GM19452 (cell line): ENCODE results near the gene CAMTA1.

Source experiments
- ATAC-seq: cut with Tn5 transposase; IDR thresholded peaks from one replicate; pipeline ENCODE4 v1.9.1; 2021; ENCODE audit not compliant: unreplicated experiment

CAMTA1 gene

DNA sequence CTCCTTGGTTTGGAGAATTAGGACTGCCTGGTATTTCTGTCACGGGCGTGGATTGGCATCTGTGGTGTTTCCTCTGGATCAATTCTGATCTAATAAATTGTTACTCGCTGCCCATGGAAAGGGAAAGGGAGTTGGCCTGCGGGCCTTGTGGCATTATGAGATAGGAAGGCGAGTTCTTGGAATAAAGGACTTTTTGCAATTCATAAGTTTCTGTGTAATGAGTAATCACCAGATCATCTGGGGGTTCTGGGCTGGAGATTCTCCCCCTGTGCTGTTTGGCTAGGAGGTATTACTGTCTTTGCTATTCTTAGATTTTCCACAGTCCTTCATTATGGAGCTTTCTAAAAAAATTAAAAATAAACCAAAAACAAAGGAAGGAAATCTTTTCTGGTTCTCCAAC is 315.9 kb downstream of the CAMTA1 start:
- no peak for ATAC-seq

DNA sequence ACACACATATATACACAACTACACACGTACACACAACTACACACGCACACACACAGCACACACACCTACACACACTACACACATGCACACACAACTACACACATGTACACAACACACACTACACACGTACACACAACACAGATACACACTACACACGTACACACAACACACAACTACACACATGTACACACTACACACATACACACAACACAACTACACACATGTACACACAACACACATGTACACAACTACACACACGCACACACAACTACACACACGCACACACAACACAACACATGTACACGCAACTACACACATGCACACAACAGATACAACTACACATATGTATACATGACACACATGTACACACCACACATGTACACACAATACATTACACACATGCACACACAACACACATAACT is 318.1 kb downstream of the CAMTA1 start:
- no peak for ATAC-seq

DNA sequence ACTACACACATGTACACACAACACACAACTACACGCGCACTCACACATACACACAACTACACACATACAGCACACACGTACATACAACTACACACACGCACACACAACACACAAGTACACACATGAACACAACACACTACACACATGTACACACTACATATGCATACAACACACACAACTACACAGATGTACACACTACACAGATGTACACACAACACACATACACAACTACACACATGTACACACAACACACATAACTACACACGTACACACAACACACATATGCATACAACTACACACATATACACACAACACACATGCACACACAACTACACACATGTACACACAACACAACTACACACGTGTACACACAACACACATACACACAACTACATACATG is 318.6 kb downstream of the CAMTA1 start:
- no peak for ATAC-seq

DNA sequence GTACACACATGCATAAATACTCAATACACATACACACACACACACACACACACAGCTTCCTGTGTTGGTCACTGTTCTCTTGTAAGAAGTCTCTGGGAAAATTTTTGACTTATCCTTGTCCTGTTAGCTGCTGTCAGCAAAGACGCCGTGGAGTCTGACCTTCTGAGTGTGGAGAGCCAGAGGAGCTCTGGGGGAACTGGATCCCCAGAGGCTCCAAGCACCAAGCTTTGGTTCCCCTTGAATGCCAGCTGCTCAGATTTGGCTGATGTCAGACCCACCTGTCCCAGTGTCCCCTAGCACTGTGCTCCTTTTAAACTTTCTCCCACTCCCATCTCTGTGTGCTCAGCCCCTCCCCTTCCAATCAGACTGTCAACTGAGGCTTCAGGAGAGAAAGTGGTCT is 319.1 kb downstream of the CAMTA1 start:
- ATAC-seq, result no peak

DNA sequence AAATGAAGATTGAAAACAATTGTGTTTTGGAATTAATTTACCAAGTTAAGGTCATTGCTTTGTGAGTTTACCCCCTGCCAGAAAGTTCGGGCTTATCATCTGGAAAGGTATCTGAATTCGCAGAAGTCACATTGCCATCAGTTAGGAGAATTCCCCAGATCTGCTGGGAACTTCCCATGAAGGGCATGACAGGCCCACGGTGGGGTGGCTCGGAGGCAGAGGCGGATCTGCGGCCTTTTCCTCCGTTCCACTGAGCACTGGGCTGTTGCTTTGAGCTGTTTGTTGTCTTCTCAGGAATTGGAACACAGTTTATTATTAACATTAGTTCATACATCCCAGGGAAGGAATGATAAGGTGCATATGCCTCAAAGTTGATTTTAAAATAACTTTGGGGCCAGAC is 320.0 kb downstream of the CAMTA1 start:
- ATAC-seq, result no peak

DNA sequence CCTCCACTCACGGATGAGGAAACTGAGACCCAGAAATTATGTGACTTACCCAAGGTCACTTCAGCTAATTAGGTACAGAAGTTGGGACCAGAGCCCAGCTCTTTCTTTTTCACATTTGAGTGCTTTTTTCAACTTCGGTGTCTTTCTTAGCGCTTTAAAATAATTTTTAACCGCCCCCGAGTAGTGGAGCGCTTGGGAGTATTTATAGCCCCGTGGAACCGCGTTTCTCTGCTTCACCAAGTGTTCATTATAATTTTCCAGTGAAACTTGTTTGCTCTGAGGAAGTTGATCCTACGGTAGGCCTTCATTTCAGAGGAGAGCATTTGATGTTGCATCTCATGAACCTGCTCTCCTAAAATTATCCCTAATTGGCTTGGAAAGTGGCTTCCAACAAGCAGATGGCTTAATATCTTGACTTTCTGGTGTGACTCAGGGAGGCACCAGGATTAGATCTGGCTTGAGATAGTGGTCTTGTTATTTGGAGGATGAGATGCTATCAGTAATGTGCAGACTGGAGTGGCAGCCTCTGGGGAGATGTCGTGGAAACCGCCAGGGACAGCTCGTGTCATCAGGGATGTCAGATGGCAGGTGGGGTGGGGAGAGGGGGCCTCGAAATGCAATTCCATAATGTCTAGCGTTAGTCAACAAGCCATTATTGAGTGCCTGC is 321.3 kb downstream of the CAMTA1 start:
- no peak for ATAC-seq

DNA sequence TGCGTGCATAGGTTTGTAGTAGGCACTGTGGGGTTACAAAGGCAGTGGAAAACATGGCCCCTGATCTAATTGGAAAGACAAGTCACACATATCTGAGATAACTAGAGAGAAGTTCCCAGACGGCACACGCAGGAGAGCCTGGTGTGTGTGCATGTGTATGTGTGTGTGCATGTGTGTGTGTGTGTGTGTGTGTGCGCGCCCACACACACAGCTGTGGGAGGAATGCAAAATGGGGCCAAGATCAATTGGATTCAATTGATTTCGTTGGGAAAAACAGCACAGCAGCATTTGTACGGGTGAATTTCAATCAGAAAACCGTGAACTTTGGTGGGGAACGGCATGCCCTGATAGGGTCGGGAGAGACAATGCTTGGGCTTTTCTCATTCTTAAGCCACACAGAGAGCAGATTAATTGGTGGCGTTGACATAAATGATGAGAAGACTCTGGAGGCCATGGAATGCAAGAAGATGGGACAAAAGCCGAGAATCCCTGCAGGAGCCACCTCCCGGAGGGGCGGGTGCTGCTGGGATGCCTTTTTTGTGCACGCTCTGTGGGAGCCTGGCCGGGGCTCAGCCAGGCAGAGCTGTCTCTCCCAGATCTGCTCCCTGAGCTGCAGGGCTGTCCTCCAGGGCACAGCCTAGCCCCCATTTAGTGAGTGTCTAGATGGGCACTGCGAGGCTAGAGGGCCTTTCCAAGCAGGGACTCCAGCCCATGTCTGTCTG is 322.0 kb downstream of the CAMTA1 start:
- no peak for ATAC-seq

DNA sequence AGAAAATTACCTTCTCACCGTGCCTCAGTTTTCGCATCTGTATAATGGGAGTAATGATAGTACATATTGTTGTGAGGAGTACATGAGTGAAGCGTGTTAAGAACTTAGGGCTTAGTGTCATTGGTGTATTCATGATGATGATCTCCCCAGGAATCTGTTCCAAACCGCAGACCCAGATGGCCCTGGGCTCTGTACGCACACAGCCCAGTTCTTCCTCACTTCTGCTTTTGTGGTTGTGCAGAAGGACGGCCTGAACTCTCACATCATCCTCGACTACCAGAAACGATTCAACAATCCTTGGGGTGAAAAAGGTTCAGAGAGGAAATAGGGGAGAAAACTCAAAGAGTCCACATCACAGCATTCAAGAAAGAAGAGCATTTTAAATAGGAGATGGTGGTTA is 323.0 kb downstream of the CAMTA1 start:
- no peak for ATAC-seq

DNA sequence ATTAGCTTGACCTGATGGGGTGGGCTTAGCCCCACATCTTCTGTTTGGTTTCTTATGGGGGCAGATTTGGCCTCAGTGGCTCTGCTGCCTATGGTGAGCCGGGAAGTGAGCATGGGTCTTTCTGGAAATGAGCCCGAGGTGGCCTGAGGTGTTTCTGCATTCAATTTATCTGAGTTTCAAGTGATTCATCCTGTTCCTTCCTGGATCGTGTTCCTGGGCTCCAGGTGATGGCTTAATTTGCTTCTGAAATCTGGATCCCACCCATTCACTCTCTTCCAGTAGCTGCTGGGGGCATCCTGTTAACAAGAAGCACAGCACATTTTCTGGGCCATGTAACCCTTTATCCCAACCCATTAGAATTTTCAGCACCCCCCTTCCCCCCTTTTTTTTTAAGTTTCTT is 324.6 kb downstream of the CAMTA1 start:
- no peak for ATAC-seq

DNA sequence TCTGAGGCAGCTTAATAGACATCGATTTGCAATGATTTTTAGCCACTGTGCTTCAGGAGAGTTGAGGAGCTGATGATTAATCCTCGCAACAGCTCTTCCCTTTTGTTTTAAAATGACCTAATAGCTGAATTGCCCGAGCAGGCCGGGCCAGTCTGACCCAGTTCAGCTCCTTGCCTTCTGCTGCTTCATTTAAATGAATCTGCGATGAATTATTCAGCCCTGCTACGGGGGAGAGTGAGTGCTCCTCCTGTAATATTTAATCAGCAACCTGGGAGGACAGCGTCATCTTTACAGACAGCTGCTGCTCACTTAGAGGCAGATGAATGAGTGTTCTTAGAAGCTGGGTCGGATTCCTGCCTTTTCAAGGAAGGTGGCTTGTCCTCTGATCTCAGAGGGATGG is 325.1 kb downstream of the CAMTA1 start:
- no peak for ATAC-seq

DNA sequence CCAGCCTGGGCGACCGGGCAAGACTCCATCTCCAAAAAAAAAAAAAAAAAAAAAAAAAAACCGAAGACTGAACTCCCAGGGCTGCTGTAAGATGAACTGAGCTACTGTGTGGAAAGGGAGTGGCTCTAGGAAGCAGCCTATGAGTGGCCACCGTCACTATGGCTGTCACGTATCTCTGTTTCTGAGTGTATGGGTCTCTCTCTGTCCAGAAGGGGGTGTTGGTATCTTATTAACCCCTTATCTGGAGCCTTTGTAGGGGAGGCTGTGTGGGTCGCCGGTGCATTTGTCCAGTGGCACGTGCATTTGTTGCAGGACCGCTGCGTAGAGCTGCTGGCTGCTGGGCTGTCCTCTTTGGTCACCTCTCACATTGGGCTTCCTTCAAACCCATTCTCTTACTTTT is 326.6 kb downstream of the CAMTA1 start:
- ATAC-seq, result no peak

DNA sequence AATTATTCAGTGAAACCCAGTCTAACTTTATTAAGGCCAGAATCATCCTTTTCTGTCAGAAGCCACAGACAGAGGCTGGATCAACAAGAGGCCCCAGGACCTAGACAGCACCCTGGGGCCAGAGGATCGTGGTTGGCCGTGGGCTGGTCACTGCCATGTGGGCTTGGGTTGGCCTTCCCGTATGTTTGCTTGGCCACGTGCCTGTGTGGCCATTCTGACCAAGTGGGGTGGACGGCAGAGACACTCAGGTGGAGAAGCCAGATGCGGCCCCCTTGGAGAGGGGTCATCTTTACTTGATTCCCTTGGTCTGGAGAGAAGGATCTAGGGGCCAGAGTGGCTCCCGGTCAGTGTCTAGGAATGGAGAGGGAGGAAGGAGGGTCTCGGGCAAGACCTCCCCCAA is 327.9 kb downstream of the CAMTA1 start:
- ATAC-seq, result no peak

DNA sequence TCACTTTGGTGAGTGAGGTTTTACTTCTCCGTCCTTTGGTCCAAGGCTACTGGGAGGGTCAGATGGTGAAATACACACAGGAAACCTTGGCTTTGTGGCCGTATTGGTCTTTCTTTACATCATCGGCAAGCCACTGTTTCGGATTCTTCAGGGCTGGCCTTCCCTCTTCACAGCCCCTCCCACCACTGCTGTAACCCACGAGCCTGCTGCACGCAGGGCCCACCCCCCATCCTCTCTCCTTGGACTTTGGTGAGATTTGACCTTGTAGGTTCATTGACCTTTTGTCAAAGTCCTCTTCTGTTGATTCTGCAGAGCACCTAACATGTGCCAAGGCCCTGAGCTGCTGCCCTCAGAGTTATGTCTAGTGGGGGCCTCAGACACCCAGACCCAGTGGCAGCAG is 328.6 kb downstream of the CAMTA1 start:
- ATAC-seq, result no peak

DNA sequence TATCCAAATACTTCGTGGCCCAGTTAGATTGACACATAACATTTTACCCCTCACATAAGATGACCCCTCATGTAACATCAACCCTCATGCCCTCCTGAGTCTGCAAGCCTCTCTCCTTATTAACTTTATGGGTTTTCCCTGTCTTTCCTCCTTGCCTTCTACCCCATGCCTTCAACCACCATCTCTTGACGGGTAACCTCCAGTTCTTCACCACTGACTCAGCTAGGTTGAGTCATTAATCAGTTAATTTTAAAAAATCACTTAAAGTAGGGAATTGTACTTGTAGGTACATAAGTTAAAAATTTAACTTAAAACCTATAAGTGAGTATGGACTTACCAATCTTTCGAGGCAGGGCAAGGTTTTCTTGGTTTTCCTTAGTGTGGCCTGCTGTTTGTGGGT is 330.7 kb downstream of the CAMTA1 start:
- no peak for ATAC-seq

DNA sequence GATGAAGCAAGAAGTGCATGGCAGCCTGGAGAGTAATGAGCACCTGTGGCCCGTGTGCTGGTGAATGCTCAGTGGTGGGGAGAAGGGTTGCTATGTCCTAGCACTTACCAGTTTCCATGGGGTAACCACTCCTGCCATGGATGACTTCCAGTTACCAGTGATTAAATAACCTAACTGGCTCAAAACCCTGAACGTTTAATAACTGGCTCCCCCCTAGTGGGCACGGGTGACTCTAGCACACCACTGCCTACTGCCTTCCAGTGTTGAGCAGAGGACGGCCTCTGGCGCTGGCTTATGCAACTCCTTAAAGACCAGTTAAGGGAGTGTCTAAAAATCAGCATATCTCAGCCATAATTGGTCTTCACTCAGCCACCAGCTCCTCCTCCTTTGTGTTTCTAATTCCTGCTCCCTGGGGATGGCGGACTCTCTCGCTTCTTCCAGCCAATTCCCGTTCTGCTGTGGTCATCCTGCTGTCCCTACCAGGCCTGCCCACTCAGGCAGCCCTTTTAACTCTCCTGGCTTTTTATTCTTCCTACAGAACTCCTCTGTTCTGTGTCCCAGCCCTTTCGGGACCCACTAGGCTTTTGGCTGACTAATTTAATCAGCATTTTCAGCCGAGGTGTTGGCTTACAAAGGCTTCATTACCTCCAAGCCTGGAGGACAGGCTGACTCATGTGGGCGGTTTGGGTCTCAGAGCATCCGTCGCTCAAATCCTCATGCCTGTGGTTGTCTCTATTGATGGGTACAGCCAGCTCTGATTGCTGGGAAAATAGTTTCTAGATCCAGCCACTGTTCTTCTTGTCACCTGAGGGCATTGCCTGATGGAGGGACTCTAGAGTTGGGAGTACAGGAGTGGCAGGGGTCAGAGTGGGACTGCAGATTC is 332.4 kb downstream of the CAMTA1 start:
- ATAC-seq, result no peak

DNA sequence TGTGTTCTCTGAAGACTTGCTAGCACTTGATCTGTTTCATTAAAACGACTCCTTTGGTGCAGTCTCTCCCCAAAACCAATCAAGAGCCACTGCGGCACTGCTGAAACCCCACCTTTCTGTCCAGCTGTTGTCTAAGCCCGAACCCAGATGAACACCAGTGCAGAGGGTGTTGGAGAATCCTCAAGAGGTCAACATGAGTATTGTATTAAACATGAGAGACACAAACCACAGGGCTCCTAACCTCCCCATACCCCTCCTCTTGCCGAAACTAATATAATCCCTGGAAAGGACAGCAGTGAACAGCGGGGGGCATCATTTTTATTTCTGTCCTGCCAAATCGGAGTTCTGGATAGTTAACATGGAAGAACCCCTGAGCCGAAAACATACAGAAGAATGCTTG is 333.9 kb downstream of the CAMTA1 start:
- no peak for ATAC-seq

DNA sequence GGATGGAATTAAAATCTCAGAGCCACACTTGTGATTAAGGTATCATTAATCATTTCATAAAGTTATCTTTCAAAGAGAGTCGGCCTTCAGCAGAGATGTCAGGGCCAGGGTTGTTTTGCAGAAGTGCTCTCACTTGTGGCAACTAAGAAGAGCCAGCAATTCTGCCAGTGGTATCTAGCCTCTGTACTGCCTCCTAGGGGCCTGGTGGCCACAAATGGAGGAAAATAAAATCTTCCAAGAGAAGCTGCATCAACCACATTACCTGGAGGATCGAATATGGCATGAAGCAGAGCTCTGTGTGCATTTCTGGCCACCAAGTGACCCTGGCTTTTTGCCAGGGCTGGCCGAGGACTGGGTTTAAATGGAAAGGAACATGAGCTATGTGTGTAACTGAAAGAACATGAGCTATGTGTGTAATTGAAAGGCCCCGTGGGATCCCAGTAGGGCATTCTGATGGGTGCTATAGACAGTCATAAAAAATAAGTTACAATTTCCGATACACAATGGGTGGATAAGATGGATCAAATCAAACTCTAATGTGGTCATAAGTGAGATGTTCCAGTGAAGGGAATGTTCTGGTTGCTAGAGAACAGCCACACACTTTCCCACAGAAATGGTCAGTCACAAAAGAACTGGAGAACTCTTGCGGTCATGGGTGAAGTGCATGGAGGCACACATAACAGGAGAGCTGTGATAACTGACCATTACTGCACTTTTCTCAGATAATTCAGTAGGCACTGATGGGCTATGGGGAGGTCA is 335.8 kb downstream of the CAMTA1 start:
- no peak for ATAC-seq

DNA sequence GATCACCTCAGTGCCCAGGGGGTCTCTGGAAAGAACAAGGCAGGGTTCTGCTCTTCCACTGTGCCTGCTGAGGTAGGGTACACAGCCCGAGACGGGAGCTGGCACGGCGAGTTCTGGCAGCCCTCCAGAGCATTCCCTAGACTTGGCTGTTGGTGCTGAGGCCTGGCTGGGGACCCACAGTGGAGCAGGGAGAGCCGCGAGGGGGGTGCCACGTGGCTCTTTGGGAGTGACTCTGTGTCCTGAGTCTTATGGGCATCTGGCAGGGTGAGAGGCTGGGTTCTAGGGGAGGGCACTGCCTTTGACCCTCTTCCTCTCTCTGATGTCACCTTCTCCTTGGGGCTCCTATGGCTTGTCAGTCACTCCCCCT is 336.4 kb downstream of the CAMTA1 start:
- ATAC-seq, result no peak

DNA sequence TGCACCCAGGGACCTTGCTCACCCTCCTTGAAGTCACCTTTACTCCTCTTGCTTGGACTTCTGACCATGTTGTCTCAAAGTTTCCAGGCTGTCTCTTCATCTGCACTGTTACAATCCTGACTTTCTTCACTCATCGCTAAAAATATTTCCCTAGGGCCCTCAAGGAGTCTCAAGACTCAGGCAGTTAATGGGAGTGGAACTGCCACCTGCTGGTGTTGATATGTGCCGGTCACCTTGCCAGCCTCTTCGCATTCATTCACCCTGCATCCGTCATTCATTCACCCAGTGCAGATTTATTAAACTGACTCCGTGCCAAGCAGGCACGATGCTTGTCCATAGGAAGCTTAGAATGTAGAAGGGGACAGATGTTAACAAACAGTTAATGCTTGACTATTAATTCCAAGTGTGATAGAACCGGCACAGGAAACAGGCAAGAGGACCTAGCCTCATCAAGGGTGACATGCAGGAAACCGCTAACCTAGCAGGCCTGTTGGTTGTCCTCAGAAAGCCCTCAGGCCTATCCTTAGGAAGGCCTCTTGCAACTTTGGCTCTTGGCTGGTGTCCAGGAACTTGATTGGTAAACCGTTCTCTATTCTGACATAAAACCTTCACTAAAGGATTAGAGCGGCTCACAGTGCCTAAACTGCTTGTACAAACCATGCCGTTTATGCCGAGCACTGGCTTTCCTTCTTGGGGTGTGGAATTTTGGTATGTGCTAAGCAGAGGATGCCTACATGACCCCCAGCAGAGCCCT is 342.2 kb downstream of the CAMTA1 start:
- ATAC-seq, result no peak

DNA sequence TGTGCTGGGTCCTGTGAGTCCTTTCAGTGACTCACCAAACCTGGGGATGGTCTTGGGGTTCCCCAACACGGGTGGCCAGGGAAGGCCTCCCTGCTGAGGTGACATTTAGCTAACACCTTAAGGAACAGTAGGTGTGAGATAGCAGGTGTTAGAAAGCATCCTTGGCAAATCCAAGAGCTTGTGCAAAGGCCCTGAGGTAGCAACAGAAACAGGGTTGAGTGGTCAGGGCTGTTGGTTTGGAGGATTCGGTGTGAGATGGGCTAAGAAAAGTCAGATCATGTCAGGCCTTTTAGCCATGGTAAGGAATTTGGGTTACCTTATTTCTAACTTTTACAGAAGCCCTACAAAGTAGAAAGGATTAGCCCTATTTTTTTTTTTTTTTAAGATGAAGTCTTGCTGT is 343.0 kb downstream of the CAMTA1 start:
- ATAC-seq, result no peak

DNA sequence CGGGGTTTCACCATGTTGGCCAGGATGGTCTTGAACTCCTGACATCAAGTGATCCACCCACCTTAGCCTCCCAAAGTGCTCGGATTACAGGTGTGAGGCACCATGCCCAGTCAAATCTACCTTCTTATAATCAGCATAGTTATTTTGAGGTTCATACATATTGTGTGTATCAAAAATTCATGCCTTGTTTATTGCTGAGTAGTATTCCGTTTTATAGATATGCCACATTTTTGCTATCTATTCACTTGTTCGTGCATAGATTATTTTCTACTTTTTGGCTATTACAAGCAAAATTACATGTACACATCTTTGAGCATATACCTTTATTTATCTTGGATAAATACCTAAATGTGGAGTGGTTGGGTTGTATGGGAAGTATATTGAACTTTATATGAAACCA is 344.9 kb downstream of the CAMTA1 start:
- ATAC-seq, result no peak
